ENCODE results near the gene MRM3. TPM values are rescaled to one million over a fixed set of nuclear protein-coding genes. Genes with fewer than 3 reads are reported as not detected.
"Not testable (repeated sequence)": the region's sequence is repeated elsewhere in the genome, so short reads cannot be mapped to it uniquely, and the experiment has no call there.

The MRM3 gene, protein sequence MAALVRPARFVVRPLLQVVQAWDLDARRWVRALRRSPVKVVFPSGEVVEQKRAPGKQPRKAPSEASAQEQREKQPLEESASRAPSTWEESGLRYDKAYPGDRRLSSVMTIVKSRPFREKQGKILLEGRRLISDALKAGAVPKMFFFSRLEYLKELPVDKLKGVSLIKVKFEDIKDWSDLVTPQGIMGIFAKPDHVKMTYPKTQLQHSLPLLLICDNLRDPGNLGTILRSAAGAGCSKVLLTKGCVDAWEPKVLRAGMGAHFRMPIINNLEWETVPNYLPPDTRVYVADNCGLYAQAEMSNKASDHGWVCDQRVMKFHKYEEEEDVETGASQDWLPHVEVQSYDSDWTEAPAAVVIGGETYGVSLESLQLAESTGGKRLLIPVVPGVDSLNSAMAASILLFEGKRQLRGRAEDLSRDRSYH
- total RNA-seq: 10 to 100 TPM; 43.2 to 47.2 TPM

GRCh38 chr17:781805-782731, at the start of gene MRM3, which contains the start of gene GLOD4:
TSS of gene MRM3 (plus strand) at chr17:782353. CDS start at chr17:782379, 26 bp downstream.
TSS of gene GLOD4 (minus strand) at chr17:782280. CDS start at chr17:782255, 25 bp downstream.
- Mint-ChIP-seq H3K4me3 (peak within 1 kb of the TSS; percentile 96), H3K9me3 (no peaks in the 10 kb centered on the region), H3K36me3 (peaks cover 18% of the 10 kb centered on the region), H3K27ac (peak within 1 kb of the TSS; percentile 97), H3K27me3 (no peaks in the 10 kb centered on the region), H3K4me1 (peaks cover 40% of the 10 kb centered on the region)
- peak; percentile 95 for DNase-seq

DNA sequence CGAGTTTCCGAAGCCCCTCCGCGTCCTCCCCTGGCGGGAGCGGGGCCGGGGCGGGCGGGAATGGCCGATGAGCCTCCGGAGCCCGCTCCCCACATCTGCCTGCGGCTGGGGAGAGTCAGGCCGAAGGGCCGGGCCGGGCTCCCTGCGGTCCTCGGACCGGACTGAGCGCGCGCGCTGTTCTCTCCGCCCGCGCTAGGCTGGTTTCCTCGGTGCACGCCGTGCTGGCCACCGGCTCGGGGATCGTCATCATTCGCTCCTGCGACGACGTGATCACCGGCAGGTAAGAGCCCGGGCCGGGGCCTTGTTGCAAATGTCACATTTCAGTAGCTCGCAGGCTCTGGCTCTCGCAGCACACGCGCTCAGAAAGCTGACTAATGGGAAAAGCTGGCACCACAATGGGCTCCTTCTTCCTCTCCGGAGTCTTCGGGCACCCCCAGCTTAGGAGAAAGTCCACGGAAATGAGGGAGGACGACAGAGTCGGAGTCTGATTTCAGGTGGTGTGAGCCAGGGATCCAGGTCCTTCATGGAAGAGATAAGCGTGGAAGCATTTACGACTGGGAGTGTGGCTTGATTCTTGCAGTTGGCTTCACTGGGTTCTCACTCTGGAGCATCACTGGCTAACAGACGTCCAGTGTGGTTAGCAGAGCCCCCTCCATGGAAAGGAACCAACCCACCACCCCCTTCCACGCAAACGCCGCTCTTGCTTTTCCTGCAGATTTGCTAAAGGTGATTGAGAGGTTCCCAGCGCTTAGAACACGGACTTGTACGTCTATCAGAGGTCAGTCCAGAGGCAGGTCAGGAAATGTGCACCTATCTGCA, 49.0 kb upstream of the MRM3 start:
- Mint-ChIP-seq H3K27me3 (peaks cover 5% of the 10 kb centered on the region), H3K4me1 (peaks cover 24% of the 10 kb centered on the region), H3K27ac (peak overlapping the region; percentile 82), H3K4me3 (peak overlapping the region; percentile 92), H3K36me3 (peaks cover 34% of the 10 kb centered on the region), H3K9me3 (no peaks in the 10 kb centered on the region)
- DNase-seq: peak; percentile 64

DNA sequence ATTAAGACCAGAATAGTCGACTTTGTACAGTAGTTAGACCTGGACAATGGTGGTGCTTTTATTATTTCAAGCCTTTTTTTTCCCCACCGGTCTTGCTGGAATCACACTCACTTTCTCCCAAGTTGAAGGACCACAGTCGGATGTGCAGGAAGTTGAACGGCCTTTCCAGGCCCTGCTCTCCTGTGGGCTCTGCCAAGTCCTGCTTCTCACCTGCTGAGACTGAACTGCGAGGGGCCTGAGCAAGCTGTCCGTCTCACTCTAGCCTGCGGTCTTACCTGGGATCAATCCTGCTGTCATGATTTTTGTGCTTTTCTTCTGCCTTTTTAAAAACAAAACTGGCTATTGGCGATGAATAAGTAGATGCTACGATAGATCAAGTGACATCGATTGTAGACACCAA, 48.4 kb upstream of the MRM3 start:
- peaks cover 5% of the 10 kb centered on the region for H3K27me3 Mint-ChIP-seq
- no peak for DNase-seq
- H3K4me1 Mint-ChIP-seq: peaks cover 22% of the 10 kb centered on the region
- peak overlapping the region; percentile 63 for H3K27ac Mint-ChIP-seq
- H3K4me3 Mint-ChIP-seq: peak overlapping the region; percentile 92
- H3K9me3 Mint-ChIP-seq: no peaks in the 10 kb centered on the region
- H3K36me3 Mint-ChIP-seq: peaks cover 40% of the 10 kb centered on the region

- Mint-ChIP-seq H3K4me3 (no peak overlapping the region), H3K27ac (no peak overlapping the region)
- no peak for DNase-seq
These were observed 44.5 kb upstream of the MRM3 start for GRCh38 chr17:737561-738113.

GRCh38 chr17:740240-741017, 41.7 kb upstream of the MRM3 start:
- Mint-ChIP-seq H3K9me3 (no peaks in the 10 kb centered on the region), H3K4me3 (peak overlapping the region; percentile 22), H3K36me3 (peaks cover 52% of the 10 kb centered on the region), H3K4me1 (peaks cover 25% of the 10 kb centered on the region), H3K27ac (peak overlapping the region; percentile 78), H3K27me3 (no peaks in the 10 kb centered on the region)
- DNase-seq: peak; percentile 46

More at GRCh38 chr17:737561-738113, 44.5 kb upstream of the MRM3 start:
- peaks cover 30% of the 10 kb centered on the region for H3K4me1 Mint-ChIP-seq
- no peaks in the 10 kb centered on the region for H3K9me3 Mint-ChIP-seq
- no peaks in the 10 kb centered on the region for H3K27me3 Mint-ChIP-seq
- H3K36me3 Mint-ChIP-seq: peaks cover 55% of the 10 kb centered on the region

DNA sequence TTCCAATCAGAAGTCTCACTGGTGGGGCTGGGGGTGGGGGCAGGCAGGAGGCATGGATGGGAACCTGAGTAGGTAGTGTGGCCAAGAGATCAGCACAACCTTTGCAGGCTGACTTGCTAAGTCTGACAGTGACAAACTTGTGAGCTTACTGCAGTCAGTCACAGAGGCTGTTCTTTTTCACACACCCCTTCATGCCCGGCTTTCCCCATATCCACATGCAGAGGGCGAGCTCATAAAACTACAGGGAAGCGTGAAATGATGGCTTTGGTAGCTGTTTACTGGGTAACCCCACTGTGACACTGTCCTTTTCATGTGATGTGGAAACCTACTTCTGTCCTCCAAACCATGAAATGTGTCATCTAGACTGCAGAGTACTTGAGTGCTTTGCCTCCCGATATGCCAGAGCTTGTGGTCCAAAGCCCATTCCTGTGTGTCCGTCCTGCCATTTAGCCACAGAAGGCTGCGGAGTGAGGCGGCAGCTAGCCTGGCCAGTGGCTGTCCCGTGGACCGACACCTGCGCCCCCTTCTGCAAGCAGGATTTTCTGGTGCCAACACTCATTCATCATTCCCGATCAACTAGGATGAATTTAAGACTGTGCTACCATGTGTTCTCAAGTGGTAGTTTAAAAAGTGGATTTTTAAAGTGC, 39.9 kb upstream of the MRM3 start:
- Mint-ChIP-seq H3K9me3 (no peaks in the 10 kb centered on the region), H3K4me1 (peaks cover 25% of the 10 kb centered on the region), H3K27ac (no peak overlapping the region), H3K27me3 (no peaks in the 10 kb centered on the region), H3K4me3 (no peak overlapping the region), H3K36me3 (peaks cover 40% of the 10 kb centered on the region)
- no peak for DNase-seq

GRCh38 chr17:743139-743538, 39.0 kb upstream of the MRM3 start:
- Mint-ChIP-seq H3K4me1 (peaks cover 25% of the 10 kb centered on the region), H3K9me3 (no peaks in the 10 kb centered on the region), H3K36me3 (peaks cover 48% of the 10 kb centered on the region), H3K27me3 (no peaks in the 10 kb centered on the region), H3K4me3 (no peak overlapping the region), H3K27ac (no peak overlapping the region)
- DNase-seq: no peak

DNA sequence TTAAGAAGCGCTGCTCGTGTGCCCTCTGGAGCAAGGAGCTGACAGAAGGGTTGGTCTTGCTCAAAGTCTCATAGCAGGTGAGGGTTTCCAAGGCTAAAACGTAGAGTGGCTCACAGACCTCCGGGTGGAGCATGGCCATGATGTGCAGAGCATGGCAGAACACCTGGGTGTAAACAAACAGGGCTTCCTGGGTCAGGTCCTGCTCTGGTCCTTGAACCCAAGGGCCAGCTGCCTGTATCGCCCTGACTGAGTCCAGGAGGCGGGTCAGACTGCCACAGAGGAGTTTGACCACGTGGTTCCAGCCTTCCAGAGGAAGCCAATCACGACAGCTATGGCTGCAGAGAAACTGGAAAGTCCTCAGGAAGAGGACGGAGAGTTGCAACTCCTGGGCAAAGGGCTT, 37.2 kb upstream of the MRM3 start:
- Mint-ChIP-seq H3K4me3 (no peak overlapping the region), H3K36me3 (peaks cover 57% of the 10 kb centered on the region), H3K4me1 (peaks cover 31% of the 10 kb centered on the region), H3K27ac (no peak overlapping the region), H3K27me3 (no peaks in the 10 kb centered on the region), H3K9me3 (peaks cover 5% of the 10 kb centered on the region)
- DNase-seq: no peak

DNA sequence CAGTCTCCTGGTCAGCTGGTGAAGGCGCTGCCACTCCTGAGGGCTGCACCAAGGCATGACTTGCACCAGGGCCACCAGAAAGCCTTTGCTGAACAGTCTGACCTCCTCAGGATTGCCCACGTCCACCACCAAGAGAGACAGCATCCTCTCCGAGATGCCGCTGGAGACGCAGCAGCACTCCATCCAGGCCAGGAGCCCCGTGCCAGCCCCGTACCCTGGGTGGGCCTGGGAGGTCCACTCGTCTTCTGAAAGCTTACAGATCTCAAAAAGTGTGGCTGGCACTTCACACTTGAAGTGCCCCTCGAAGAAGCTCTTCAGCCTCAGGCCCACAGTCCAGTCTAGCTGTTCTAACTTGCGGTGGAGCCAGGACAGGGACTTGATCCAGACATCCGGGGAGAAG, 36.7 kb upstream of the MRM3 start:
- H3K27me3 Mint-ChIP-seq: no peaks in the 10 kb centered on the region
- peaks cover 31% of the 10 kb centered on the region for H3K4me1 Mint-ChIP-seq
- H3K36me3 Mint-ChIP-seq: peaks cover 58% of the 10 kb centered on the region
- H3K27ac Mint-ChIP-seq: no peak overlapping the region
- peaks cover 5% of the 10 kb centered on the region for H3K9me3 Mint-ChIP-seq
- H3K4me3 Mint-ChIP-seq: no peak overlapping the region
- no peak for DNase-seq

DNA sequence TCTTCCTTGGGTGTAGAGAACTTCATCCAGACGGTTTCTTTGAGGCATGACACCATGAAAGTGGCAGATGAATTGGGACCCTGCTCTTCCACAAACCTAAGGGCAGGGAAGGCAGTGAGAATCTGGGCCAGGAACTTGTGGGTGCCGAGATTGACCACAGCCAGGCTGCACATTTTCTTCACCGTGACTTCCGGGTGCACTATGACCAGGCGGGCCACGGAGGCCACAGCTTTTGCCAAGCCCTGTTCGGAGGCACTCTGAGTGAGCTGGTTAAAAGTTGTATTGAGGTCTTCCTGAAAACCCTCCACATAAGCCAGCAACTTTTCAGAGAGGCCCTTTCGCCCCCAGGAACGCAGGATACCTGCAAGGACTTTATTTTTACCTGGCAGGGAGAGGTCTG, 36.0 kb upstream of the MRM3 start:
- peaks cover 62% of the 10 kb centered on the region for H3K36me3 Mint-ChIP-seq
- H3K27me3 Mint-ChIP-seq: no peaks in the 10 kb centered on the region
- no peak overlapping the region for H3K27ac Mint-ChIP-seq
- H3K4me1 Mint-ChIP-seq: peaks cover 29% of the 10 kb centered on the region
- no peak for DNase-seq
- peaks cover 5% of the 10 kb centered on the region for H3K9me3 Mint-ChIP-seq
- no peak overlapping the region for H3K4me3 Mint-ChIP-seq

DNA sequence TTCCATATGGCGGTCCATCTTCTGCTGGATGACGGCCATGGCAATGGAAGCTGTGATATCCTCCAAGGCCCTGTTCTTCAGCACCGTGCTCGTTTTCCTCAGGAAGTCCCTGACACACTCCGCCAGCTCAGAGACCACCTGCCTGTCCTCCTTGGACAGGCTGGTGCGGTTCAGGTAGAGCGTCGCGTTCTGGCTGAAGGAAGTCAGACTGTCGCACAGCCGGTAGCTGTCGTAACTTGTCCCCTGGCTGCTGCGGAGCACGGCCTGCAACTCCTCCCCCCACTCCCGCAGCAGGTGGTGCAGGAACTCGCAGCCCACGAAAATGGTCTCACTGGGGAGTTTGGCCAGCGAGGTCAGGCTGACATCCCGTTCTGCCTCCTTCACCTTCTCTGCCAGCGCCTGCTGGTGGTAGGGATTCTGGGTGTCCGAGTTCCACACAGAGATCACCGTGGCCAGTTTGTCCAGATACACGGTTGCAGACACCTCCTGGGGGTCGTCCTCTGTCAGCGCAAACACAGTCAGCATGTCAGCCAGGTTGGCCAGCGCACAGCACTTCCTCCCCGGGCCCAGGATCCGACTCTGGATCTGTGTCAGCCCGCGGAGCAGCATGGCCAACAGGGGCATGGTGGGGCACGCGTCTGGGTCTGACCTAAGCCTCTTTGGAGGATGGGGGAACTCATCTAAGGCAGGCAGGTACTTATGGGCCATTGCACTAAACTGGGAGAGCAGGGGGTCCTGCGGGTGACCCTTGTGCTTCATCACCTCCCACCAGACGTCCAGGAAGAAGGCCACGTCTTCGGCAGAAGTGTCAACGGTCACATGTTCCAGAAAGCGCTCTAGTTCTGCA, 35.1 kb upstream of the MRM3 start:
- H3K9me3 Mint-ChIP-seq: peaks cover 5% of the 10 kb centered on the region

GRCh38 chr17:748604-749003, 33.5 kb upstream of the MRM3 start:
- H3K36me3 Mint-ChIP-seq: peaks cover 52% of the 10 kb centered on the region

More for the DNA sequence above, 35.1 kb upstream of the MRM3 start:
- no peak overlapping the region for H3K27ac Mint-ChIP-seq
- H3K36me3 Mint-ChIP-seq: peaks cover 63% of the 10 kb centered on the region
- H3K4me1 Mint-ChIP-seq: peaks cover 25% of the 10 kb centered on the region
- no peak overlapping the region for H3K4me3 Mint-ChIP-seq
- DNase-seq: no peak
- H3K27me3 Mint-ChIP-seq: no peaks in the 10 kb centered on the region

More at GRCh38 chr17:748604-749003, 33.5 kb upstream of the MRM3 start:
- H3K27ac Mint-ChIP-seq, DNase-seq, H3K9me3 Mint-ChIP-seq, H3K27me3 Mint-ChIP-seq, H3K4me3 Mint-ChIP-seq: not testable (repeated sequence)
- H3K4me1 Mint-ChIP-seq: peaks cover 21% of the 10 kb centered on the region
